ENCODE results near the gene COL13A1. TPM values are rescaled to one million over a fixed set of nuclear protein-coding genes. Genes with fewer than 3 reads are reported as not detected.

Gene COL13A1
- total RNA-seq, 2 experiments from 2014 or later, result not detected

- POLR2A ChIA-PET, result no interaction called here
- intact Hi-C loops (cut with micrococcal nuclease), result no loop called here
- H3K9me3 Mint-ChIP-seq, result no peaks in the 10 kb centered on the region
- H3K4me1 Mint-ChIP-seq (ENCODE audit: low read depth), result no peaks in the 10 kb centered on the region
- CTCF ChIA-PET, result interaction anchor here (0.9 kb wide), 1 partner anchor 50 kb away, joined by 3 read pairs; no protein-coding TSS in a partner anchor
- no peak overlapping the region for H3K4me3 Mint-ChIP-seq
- H3K27ac Mint-ChIP-seq, result no peak overlapping the region
- DNase-seq, result no peak
- no peaks in the 10 kb centered on the region for H3K36me3 Mint-ChIP-seq
- H3K27me3 Mint-ChIP-seq, result peaks cover 9% of the 10 kb centered on the region
Observed at GRCh38 chr10:69963835-69964710, 162.4 kb downstream of the COL13A1 start.

- Mint-ChIP-seq H3K4me3 (no peak overlapping the region), H3K27me3 (peaks cover 9% of the 10 kb centered on the region), H3K4me1 (ENCODE audit: low read depth) (no peaks in the 10 kb centered on the region), H3K27ac (no peak overlapping the region), H3K9me3 (no peaks in the 10 kb centered on the region), H3K36me3 (no peaks in the 10 kb centered on the region)
- CTCF ChIA-PET, result interaction anchor here (0.9 kb wide), 1 partner anchor 51 kb away, joined by 3 read pairs; no protein-coding TSS in a partner anchor
- POLR2A ChIA-PET, result no interaction called here
- no peak for DNase-seq
- intact Hi-C loops (cut with micrococcal nuclease), result no loop called here
Observed at GRCh38 chr10:69965086-69965485, 163.4 kb downstream of the COL13A1 start.

- DNase-seq, result no peak
- Mint-ChIP-seq H3K27ac (no peak overlapping the region), H3K36me3 (no peaks in the 10 kb centered on the region), H3K4me1 (ENCODE audit: low read depth) (no peaks in the 10 kb centered on the region), H3K9me3 (no peaks in the 10 kb centered on the region), H3K27me3 (peaks cover 7% of the 10 kb centered on the region), H3K4me3 (no peak overlapping the region)
- ChIA-PET POLR2A (no interaction called here), CTCF (interaction anchor here (0.5 kb wide), 1 partner anchor 352 kb away, joined by 3 read pairs; no protein-coding TSS in a partner anchor)
- intact Hi-C loops (cut with micrococcal nuclease), result no loop called here
Observed at GRCh38 chr10:69965919-69966662, 164.4 kb downstream of the COL13A1 start.

- Mint-ChIP-seq H3K27me3 (peaks cover 6% of the 10 kb centered on the region), H3K4me3 (no peak overlapping the region), H3K36me3 (no peaks in the 10 kb centered on the region), H3K4me1 (ENCODE audit: low read depth) (no peaks in the 10 kb centered on the region), H3K27ac (no peak overlapping the region), H3K9me3 (no peaks in the 10 kb centered on the region)
- ChIA-PET CTCF (interaction anchor here (1.5 kb wide), 1 partner anchor 10 kb away, joined by 6 read pairs; no protein-coding TSS in a partner anchor), POLR2A (no interaction called here)
- DNase-seq, result no peak
- intact Hi-C loops (cut with micrococcal nuclease), result no loop called here
Observed at GRCh38 chr10:69968830-69969229, 167.1 kb downstream of the COL13A1 start.

GRCh38 chr10:69969977-69970376 lies 168.3 kb downstream of the COL13A1 start:
- DNase-seq, result no peak
- POLR2A ChIA-PET, result no interaction called here
- H3K4me1 Mint-ChIP-seq (ENCODE audit: low read depth), result no peaks in the 10 kb centered on the region
- H3K36me3 Mint-ChIP-seq, result no peaks in the 10 kb centered on the region
- H3K9me3 Mint-ChIP-seq, result no peaks in the 10 kb centered on the region
- no peak overlapping the region for H3K27ac Mint-ChIP-seq
- intact Hi-C loops (cut with micrococcal nuclease), result no loop called here
- peaks cover 10% of the 10 kb centered on the region for H3K27me3 Mint-ChIP-seq
- H3K4me3 Mint-ChIP-seq, result no peak overlapping the region
- CTCF ChIA-PET, result interaction anchor here (1.3 kb wide), 1 partner anchor 11 kb away, joined by 9 read pairs; no protein-coding TSS in a partner anchor

GRCh38 chr10:69972981-69973397 lies 171.3 kb downstream of the COL13A1 start:
- Mint-ChIP-seq H3K9me3 (peaks cover 2% of the 10 kb centered on the region), H3K4me1 (ENCODE audit: low read depth) (no peaks in the 10 kb centered on the region), H3K36me3 (no peaks in the 10 kb centered on the region), H3K27me3 (peaks cover 24% of the 10 kb centered on the region), H3K27ac (no peak overlapping the region), H3K4me3 (no peak overlapping the region)
- no peak for DNase-seq
- CTCF ChIA-PET, result interaction anchor here (1.1 to 2.4 kb wide), 2 partner anchors 15 to 19 kb away, joined by 3 to 7 read pairs; no protein-coding TSS in a partner anchor
- intact Hi-C loops (cut with micrococcal nuclease), result no loop called here
- POLR2A ChIA-PET, result no interaction called here

GRCh38 chr10:69973678-69974077 lies 172.0 kb downstream of the COL13A1 start:
- peaks cover 2% of the 10 kb centered on the region for H3K9me3 Mint-ChIP-seq
- no peaks in the 10 kb centered on the region for H3K4me1 Mint-ChIP-seq (ENCODE audit: low read depth)
- ChIA-PET POLR2A (no interaction called here), CTCF (interaction anchor here (1.1 to 2.4 kb wide), 2 partner anchors 15 to 19 kb away, joined by 3 to 7 read pairs; no protein-coding TSS in a partner anchor)
- H3K4me3 Mint-ChIP-seq, result no peak overlapping the region
- H3K27ac Mint-ChIP-seq, result no peak overlapping the region
- intact Hi-C loops (cut with micrococcal nuclease), result no loop called here
- no peaks in the 10 kb centered on the region for H3K36me3 Mint-ChIP-seq
- peaks cover 28% of the 10 kb centered on the region for H3K27me3 Mint-ChIP-seq
- DNase-seq, result no peak

- CTCF ChIA-PET, result interaction anchor here (2.4 kb wide), 1 partner anchor 16 kb away, joined by 7 read pairs; no protein-coding TSS in a partner anchor
- no peak for DNase-seq
Observed at GRCh38 chr10:69974551-69975155, 172.9 kb downstream of the COL13A1 start.

GRCh38 chr10:69976795-69977546 lies 175.3 kb downstream of the COL13A1 start:
- Mint-ChIP-seq H3K4me1 (ENCODE audit: low read depth) (no peaks in the 10 kb centered on the region), H3K9me3 (peaks cover 24% of the 10 kb centered on the region), H3K4me3 (no peak overlapping the region), H3K36me3 (peaks cover 8% of the 10 kb centered on the region), H3K27ac (no peak overlapping the region), H3K27me3 (peaks cover 45% of the 10 kb centered on the region)
- DNase-seq, result no peak
- ChIA-PET POLR2A (no interaction called here), CTCF (interaction anchor here (1.3 kb wide), 1 partner anchor 18 kb away, joined by 4 read pairs; no protein-coding TSS in a partner anchor)
- intact Hi-C loops (cut with micrococcal nuclease), result no loop called here

More at GRCh38 chr10:69974551-69975155, 172.9 kb downstream of the COL13A1 start:
- H3K27me3 Mint-ChIP-seq, result peaks cover 35% of the 10 kb centered on the region
- no peak overlapping the region for H3K4me3 Mint-ChIP-seq
- intact Hi-C loops (cut with micrococcal nuclease), result no loop called here
- H3K9me3 Mint-ChIP-seq, result peaks cover 8% of the 10 kb centered on the region
- H3K36me3 Mint-ChIP-seq, result no peaks in the 10 kb centered on the region
- POLR2A ChIA-PET, result no interaction called here
- no peak overlapping the region for H3K27ac Mint-ChIP-seq
- H3K4me1 Mint-ChIP-seq (ENCODE audit: low read depth), result no peaks in the 10 kb centered on the region

GRCh38 chr10:69979174-69979573 lies 177.5 kb downstream of the COL13A1 start:
- H3K9me3 Mint-ChIP-seq, result peaks cover 24% of the 10 kb centered on the region
- H3K27ac Mint-ChIP-seq, result no peak overlapping the region
- no peaks in the 10 kb centered on the region for H3K4me1 Mint-ChIP-seq (ENCODE audit: low read depth)
- no peak for DNase-seq
- intact Hi-C loops (cut with micrococcal nuclease), result no loop called here
- CTCF ChIA-PET, result no interaction called here
- POLR2A ChIA-PET, result no interaction called here
- peaks cover 8% of the 10 kb centered on the region for H3K36me3 Mint-ChIP-seq
- no peak overlapping the region for H3K4me3 Mint-ChIP-seq
- H3K27me3 Mint-ChIP-seq, result peaks cover 47% of the 10 kb centered on the region

- ChIA-PET CTCF (interaction anchor here (0.7 to 1.4 kb wide), 2 partner anchors 15 to 23 kb away, joined by 3 to 8 read pairs; no protein-coding TSS in a partner anchor), POLR2A (no interaction called here)
- DNase-seq, result no peak
- H3K9me3 Mint-ChIP-seq, result peaks cover 24% of the 10 kb centered on the region
- H3K27ac Mint-ChIP-seq, result no peak overlapping the region
- H3K36me3 Mint-ChIP-seq, result peaks cover 8% of the 10 kb centered on the region
- H3K27me3 Mint-ChIP-seq, result peaks cover 44% of the 10 kb centered on the region
- no peaks in the 10 kb centered on the region for H3K4me1 Mint-ChIP-seq (ENCODE audit: low read depth)
- intact Hi-C loops (cut with micrococcal nuclease), result no loop called here
- no peak overlapping the region for H3K4me3 Mint-ChIP-seq
Observed at GRCh38 chr10:69980672-69981071, 179.0 kb downstream of the COL13A1 start.

Measured in activated CD4-positive, alpha-beta memory T cell treated with anti-CD3 and anti-CD28 coated beads for 36 hours (primary cell).